Measurements from ENCODE around the gene RTBDN.

GRCh38 chr19:12843328-12843727 is 8.9 kb upstream of the RTBDN start:
- TF ChIP-seq CTCF (IDR thresholded peaks at IDR 0.05) (no peak), POLR2A (IDR thresholded peaks at IDR 0.05) (no peak)
